GM21825 (cell line): ENCODE results near the gene DOP1B.
"Not testable (repeated sequence)": the region's sequence is repeated elsewhere in the genome, so short reads cannot be mapped to it uniquely, and the experiment has no call there.

ENCODE experiments used
- ATAC-seq: cut with Tn5 transposase; IDR thresholded peaks from one replicate; pipeline ENCODE4 v1.9.1; 2021; ENCODE audit warnings: mild to moderate bottlenecking, moderate library complexity; ENCODE audit not compliant: unreplicated experiment

The DOP1B gene

DNA sequence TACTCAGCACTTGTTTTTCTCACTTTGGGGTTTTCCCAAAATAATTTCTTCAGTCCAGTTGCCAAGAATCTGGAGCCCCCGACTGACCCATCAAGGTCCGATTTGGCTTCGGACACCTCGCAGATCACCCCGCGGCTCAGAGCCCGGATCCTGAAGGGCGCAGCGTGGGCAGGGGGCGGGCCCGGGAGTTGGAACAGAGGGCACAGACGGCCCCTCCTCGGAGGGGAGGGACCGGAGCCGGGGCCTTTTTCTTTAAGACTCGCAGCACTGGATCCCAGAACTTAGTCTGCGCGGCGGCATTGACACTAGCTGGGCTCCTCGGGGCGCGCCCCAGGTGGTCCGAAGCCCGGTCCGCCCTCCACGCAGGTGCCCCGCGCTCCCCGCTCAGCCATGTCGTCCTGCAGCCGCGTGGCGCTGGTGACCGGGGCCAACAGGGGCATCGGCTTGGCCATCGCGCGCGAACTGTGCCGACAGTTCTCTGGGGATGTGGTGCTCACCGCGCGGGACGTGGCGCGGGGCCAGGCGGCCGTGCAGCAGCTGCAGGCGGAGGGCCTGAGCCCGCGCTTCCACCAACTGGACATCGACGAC, 21.7 kb upstream of the DOP1B start, which contains the start of gene CBR3:
Gene CBR3 (plus strand): TSS at position 277 of the 588 bp plus-strand sequence. CDS start 114 bp downstream, at position 391.
- ATAC-seq = no peak

DNA sequence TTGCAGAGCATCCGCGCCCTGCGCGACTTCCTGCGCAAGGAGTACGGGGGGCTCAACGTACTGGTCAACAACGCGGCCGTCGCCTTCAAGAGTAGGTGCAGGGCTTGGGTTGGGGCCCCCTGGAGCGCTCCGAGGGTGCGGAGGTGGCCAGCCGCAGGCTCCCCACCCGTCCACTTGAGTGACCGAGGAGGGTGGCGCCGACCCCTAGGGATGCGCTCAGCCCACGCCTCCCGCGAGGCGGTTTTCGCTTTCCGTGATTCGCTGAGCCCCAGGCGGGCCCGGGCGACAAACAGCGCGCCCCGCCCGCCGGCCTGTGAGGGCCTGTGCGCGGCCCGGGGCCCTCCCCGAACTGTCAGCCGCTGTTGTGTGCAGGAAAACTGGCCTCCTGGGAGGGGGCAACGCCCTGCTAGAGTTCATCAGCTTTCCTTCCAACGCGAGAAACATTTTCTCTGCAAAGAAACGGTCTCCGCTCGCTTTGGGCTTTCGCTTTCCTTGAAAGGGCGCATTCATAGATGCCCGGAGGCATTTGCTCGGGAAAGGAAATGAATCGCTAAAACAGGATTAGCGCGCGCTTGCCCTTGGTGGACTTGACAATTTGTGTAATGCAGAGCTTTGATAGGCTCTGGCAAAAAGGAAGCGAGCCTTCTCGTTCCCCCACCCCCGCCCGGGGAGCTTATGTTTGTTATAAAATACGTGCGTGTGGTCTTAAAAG, 21.1 kb upstream of the DOP1B start:
- ATAC-seq = no peak

DNA sequence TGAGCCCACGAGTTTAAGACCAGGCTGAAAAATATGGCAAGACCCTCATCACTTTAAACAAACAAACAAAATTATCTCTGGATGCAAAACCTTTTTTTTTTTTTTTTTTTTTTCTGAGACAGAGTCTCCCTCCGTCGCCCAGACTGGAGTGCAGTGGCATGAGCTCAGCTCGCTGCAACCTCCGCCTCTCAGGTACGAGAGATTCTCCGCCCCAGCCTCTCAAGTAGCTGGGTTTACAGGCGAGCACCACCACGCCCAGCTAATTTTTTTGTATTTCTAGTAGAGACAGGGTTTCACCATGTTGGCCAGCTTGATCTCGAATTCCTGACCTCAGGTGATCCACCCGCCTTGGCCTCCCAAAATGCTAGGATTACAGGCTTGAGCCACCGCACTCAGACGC, 16.8 kb upstream of the DOP1B start:
- ATAC-seq = not testable (repeated sequence)

DNA sequence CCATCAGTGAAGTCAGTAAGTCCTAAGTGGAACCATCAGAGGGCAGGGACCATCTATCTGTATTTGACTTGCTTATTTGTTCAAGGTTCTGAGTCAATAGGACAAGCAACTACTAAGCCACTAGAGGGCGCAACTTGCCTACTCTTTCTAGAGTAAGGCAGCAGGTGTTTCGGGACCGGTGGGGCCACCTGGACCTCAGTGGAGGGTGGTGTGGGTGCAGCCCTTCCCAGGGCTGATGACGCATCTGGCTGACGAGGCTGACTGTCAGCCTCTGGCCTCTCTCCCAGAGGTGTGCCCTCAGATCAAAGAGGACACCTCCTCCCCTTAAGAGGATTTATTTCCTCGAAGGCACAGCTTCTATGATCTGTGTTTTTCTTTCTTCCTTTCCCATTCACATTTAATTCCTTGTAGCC, 15.1 kb upstream of the DOP1B start:
- ATAC-seq = peak; percentile 90

DNA sequence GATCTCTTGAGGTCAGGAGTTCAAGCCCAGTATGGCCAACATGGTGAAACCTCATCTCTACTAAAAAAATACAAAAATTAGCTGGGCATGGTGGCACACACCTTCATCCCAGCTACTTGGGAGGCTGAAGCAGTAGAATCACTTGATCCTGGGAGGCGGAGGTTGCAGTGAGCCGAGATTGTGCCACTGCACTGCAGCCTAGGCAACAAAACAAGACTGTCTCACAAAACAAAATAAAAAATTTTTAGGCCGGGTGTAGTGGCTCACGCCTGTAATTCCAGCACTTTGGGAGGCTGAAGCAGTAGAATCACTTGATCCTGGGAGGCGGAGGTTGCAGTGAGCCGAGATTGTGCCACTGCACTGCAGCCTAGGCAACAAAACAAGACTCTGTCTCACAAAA, 12.4 kb upstream of the DOP1B start:
- ATAC-seq = not testable (repeated sequence)

DNA sequence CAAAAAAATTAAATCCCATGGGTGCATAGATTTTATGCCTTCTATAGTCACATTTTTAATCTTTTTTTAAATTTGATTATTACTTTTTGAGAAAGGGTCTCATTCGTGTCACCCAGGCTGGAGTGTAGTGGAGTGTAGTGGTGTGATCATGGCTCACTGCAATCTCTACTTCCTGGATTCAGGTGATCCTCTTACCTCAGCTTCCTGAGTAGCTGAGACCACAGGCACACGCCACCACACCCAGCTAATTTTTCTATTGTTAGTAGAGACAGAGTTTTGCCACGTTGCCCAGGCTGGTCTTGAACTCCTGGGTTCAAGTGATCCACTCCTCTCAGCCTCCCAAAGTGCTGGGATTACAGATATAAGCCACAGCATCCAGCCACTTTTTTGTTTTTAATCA, 11.4 kb upstream of the DOP1B start:
- ATAC-seq = no peak

DNA sequence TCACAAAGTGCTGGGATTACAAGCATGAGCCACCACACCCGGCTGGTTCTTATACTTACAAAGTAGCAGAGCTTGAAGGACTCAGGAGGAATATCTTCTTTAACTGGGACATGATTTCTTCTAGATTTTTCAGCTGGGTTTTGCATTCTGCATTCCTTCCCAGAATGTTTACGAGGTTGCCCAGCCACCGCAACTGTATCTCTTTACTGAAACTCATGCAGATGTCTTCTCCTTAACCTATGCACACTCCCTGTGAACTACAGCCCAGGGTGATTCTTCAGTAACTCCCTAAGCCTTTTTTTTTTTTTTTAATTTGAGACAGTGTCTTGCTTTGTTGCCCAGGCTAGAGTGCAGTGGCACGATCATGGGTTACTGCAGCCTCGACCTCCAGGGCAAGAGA, 8.7 kb upstream of the DOP1B start:
- no peak for ATAC-seq

DNA sequence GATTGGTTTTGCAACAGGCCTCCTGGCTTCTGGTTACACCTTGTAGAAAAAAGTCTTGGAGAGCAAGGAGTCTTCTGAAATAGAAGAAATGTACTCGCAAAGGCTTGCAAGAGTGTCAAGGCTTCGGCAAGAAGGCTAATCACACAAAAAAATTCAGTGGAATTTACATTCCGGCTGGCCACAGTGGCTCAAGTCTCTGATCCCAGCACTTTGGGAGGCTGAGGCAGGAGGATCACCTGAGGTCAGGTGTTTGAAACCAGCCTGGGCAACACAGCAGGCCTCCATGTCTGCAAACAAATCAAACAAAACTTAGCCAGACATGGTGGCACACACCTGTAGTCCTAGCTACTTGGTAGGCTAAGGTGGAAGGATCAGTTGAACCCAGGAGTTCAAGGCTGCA, 7.7 kb upstream of the DOP1B start:
- no peak for ATAC-seq

DNA sequence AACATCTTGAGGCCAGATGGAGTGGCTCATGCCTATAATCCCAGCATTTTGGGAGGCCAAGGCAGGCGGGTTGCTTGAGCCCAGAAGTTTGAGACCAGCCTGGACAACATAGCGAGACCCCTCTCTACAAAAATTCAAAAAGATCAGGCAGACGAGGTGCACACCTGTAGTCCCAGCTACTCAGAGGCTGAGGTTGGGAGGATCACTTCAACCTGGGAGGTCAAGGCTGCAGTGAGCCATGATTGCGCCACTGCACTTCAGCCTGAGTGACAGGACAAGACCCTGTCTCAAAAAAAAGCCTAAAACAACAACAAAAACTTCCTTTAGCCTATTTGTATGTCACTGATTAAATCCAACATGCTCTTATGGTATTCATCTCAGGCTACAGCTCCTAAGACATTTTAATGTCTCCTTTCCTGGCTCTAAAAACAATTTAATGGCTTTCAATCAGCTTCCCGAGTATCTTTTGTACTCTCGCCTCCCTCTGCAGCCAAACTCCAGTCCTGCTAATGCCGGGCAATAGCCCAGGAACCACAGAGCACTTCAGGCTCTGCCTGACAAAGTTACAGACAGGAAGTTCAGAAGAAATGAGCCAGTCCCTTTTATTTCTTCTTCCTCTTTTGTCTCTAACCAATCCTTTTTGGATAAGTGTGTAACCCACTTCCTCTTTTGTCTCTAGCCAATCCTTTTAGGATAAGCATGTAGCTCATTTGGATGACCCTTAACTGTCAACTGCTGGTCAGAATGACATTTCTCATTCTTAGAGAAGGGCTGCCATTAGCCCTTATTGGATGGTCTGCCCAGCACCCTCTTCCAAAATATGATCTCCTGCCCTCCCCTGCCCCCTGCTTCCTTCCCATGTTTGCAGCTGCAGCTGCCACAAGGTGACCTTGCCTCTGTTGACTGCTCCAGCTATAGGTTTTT, 6.6 kb upstream of the DOP1B start:
- peak; percentile 60 for ATAC-seq

DNA sequence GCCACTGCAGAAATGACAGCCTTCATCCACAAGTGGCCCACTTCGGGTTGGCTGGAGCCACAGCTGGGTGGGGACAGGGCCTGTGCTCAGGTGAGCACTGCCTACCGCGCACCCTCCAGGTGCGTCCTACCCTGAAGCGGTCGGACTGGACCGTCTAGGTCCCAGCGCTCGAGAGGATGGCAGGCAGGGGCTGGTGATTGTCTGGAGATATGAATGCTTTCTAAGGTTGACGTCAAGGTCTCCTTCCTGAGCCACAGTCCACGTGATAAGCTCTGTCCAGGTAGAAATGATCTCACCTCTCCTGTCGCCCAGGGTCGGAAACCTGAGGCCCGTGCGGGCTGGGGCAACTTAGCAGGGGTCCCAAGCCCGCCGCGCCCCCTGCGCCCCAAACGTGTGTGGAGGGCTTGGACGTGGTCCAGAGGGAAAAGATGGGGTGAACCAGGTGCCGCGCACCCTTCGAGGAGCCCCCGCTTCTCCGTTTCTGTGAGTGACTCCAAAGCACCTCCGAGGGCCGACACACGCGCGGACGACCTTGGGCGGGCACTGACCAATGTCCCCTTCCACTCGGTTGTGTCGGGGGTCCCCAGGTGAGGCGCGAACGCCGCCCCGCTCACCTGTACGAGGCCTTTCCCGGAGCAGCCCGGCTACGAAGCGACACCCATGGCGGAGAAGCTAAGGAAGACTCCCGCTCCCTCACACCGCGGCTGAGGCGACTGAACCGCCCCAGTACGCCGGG, 853 bp upstream of the DOP1B start:
- no peak for ATAC-seq

DNA sequence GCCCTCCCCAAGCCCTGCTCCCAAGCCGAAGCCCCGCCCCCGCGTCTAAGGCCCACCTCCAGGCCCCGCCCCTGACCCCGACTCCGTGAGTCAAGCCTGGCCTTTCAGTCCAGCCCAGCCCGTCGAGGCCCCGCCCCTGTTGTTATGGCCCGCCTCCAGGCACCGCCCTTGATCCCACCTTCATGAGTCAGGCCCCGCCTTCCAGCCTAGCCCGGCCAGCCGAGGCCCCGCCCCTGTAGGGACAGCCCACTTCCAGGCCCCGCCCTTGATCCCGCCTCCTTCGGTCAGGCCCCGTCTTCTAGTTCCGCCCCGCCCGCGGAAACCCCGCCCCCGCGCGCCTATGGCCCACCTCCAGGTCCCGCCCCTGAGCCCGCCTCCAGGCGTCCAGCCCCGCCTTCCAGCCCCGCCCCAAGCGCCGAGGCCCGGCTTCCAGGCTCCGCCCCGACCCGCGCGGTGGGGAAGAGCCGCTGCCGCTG, 247 bp upstream of the DOP1B start:
- peak; percentile 86 for ATAC-seq

DNA sequence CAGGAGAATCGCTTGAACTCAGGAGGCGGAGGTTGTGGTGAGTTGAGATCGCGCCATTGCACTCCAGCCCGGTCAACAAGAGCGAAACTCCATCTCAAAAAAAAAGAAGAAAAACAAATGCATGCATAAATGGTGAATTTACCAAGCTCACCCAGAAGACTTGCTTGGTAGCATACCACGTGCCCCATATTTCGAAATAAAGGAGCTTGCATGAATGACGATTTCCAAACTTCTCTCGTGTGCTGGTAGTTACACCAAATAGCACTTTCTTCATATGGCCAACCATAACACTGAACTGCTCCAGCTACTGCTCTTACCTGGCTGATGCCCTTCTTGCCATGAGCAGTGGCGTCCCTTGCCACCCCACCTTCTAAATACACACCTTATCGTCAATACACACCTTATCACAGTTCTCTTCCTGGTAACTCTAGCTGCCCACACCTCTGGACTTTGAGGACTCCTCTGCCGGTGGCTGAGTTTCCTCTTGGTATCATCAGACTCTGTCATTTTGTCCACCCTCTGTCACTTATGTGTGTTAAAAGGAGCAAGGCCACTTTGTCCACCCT, 2.8 kb downstream of the DOP1B start:
- ATAC-seq = no peak

DNA sequence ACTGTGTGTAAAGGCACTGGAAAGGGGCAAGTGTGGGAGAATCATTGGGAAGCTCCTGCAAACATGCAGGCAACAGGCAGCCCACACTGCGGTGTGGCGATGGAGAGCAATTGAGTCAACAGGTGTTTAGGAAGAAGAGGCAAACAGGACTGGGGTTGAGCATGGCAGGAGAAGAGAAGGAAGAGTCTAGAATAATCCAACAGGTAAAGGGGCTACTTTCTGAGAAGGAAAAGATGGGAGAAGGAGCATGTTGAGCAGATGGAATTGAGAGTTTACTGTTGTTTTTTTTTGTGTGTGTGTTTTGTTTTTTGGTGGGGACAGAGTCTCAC, 4.2 kb downstream of the DOP1B start:
- ATAC-seq = no peak

DNA sequence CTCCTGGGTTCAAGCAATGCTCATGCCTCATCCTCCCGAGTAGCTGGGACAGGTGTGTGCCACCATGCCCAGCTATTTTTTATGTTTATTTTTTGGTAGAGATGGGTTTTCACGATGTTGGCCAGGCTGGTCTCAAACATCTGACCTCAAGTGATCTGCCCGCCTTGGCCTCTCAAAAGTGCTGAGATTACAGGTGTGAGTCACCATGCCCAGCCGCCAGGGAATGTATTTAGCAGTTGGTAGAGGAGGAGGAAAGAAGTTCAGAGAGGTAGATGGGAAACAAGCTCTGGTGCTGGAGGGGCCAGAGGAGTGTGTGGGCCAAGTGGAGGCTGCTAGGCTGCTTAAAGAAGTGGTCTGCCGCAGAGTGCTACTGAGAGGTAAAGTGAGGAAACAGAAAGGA, 6.0 kb downstream of the DOP1B start:
- no peak for ATAC-seq

DNA sequence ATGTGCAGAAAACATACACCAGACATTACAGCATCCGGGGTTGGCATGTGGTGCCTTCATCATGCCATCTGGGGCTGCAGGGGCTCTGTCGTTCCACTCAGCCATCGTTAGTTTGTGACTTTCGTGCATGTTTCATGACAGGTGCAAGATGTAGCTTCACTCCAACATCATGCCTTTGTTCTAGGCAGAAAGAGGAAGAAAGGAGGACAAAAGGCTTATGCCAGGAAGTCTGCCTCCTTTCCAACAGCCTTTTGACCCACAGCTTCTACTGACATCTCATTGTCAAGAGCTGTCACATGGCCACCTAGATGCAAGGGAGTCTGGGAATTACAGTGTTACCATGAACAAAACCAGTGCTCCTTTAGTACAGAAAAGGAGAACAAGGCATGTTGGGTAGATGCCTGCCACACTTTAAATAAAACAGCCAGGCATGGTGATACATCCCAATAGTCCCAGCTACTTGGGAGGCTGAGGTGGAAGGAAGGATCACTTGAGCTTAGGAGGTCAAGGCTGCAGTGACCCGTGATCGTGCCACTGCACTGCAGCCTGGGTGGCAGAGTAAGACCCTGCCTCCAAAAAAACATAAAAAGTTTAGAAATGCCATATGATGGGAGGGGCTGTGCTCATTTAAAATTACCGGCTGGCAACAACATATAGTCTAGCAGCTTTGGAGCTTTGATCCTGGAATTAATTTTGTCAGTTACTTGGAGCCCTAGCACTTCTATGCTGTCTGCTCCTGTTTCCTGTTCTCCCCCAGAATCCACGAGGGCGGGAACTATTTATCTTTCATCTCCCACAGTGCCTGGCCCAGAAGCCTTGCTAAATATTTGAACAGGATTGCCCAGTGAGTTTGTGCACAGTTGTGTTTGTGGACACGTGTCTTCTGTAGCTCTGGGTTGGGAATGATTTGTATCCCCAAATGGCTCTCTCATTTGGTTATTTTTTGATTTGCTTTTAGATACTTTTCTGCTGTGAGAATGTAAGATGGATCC, 7.4 kb downstream of the DOP1B start:
- no peak for ATAC-seq

DNA sequence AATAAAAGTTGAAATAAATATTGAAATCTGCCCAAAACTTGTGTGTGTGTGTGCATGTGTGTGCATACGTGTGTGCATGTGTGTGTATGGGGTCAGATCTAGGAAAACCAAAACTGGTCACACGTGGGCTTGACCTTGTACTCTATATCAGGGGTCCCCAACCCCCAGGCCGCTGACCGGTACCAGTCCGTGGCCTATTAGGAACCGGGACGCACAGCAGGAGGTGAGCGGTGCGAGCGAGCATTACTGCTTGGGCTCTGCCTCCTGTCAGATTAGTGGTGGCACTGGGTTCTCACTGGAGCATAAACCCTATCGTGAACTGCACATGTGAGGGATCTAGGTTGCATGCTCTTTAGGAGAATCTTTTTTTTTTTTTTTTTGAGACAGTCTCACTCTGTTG, 8.7 kb downstream of the DOP1B start:
- ATAC-seq = no peak

DNA sequence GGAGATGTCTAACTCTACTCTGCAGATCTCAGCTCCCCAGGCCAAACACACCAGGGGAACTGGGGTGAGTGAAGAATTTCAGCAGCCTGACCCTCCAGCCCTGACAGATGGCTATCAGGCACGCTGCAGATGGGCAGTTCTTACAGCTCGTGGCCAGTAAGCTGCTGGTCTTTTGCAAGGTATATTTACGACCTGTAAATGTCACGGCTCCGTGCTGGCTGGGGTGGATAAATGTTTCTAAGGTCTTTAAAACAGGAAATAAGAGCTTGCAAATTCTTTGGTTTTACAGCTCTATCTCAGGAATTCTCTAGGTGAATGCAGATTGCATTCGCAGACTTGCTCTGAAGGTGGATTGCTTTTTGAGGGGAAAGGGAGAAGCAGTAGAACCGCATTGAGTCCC, 10.1 kb downstream of the DOP1B start:
- ATAC-seq = no peak

DNA sequence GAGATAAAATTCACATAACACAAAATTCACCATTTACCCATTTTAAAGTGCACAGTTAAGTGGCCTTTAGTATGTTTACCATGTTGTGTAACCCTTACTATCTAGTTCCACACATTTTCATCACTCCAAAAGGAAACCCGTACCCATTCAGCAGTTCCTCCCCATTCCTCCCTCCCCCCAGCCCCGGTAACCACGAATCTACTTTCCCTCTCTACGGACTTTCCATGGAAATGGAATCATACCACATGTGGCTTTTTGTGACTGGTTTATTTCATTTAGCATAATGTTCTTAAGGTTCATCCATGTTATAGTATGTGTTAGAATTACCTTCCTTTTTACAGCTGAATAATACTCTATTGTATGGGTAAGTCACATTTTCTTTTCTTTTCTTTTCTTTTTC, 10.9 kb downstream of the DOP1B start:
- ATAC-seq = no peak

DNA sequence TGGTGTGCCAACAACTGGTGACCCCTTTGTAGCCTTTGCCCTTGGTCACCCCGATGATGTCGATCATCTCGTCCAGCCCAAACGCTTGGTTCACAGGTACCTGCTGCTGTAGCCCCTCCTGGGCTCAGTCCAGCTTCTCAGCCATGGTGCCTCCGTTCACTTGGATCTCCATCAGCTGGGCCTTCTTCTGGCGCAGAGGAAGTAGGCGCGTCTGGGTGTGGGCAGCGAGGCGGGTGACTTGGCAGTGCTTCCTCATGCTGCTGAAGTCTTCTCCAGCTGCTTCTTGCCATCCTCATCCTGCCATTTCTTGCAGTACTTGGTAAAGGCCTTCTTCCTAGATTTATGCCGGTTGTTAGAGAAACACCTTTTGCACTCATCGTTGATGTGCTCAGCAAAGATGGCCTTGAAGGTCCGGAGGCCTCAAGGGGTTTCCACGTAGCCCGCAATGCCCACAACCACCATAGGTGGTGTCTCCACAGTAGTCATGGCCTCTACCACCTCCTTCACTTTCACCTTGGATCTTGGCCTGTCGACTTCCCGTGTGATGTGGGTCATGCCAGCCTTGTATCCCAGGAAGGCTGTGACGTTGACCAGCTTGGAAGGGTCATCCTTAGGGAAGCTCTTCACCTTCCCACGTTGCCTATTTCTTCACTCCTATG, 13.0 kb downstream of the DOP1B start:
- no peak for ATAC-seq
